Measurements from ENCODE around the gene DCBLD1. TPM values are rescaled to one million over a fixed set of nuclear protein-coding genes. Genes with fewer than 3 reads are reported as not detected.
A peak's percentile ranks its signal among the peaks of the same experiment; 100 is the strongest.

The DCBLD1 gene
- total and polyA plus RNA-seq, 9 of the 15 experiments (the other 6 are each of a cell fraction or from before 2014, with no cell fraction given) = 0.80 to 8.5 (median 6.8) TPM

GRCh38 chr6:117483004-117483644, 650 bp downstream of the DCBLD1 start:
- POLR2A ChIA-PET = interaction anchor here (0.6 to 1.8 kb wide), 15 partner anchors 8 to 1226 kb away, joined by 3 to 7 read pairs (median 3); partner anchors contain the start of gene GOPC
- intact Hi-C loops (cut with micrococcal nuclease) (loop anchor here (5.0 kb wide), 2 partner anchors 34 to 54 kb away; no protein-coding TSS in a partner anchor), in situ Hi-C loops (cut with MboI) (loop anchor here (5.0 to 10.0 kb wide), 2 partner anchors 69 to 122 kb away; partner anchors contain the start of gene GOPC)
- H3K4me2 ChIP-seq (ENCODE audit: insufficient read depth, low read length) = peak overlapping the region; percentile 80
- H3K79me2 ChIP-seq (ENCODE audit: control insufficient read depth, insufficient read depth, low read length) = peaks cover 17% of the 10 kb centered on the region; the same call in 2 of the 3 replicates
- H3K4me1 ChIP-seq (replicated peaks in 1 of 2; ENCODE audit: control insufficient read depth in 2 of 2, insufficient read depth in 2 of 2, low read length in 2 of 2) = peaks cover 8 to 21% of the 10 kb centered on the region in 2 experiments; a peak in 4 of 5 replicates
- H3K9me1 ChIP-seq (ENCODE audit: control insufficient read depth, insufficient read depth, low read length) = no peaks in the 10 kb centered on the region
- H2AFZ ChIP-seq (ENCODE audit: low read depth, low read length) = peak overlapping the region; percentile 86
- 1% methylated on average over 36 of the region's 46 CpGs for WGBS (ENCODE audit: insufficient coverage, low coverage, missing lambda C conversion rate)
- H3K36me3 ChIP-seq (ENCODE audit: control insufficient read depth, insufficient read depth, low read length) = no peaks in the 10 kb centered on the region
- CTCF ChIA-PET (ENCODE audit: low intra/inter-chr PET ratio) = no interaction called here
- DNase-seq (ENCODE audit: extremely low read depth in 1 of 4, low spot score in 3 of 4) (peak; percentile 47 to 63 (median 50)), ATAC-seq (peak; percentile 56), FAIRE-seq (no peak)
- peaks cover 0 to 7% of the 10 kb centered on the region in 2 experiments; a peak in 2 of 5 replicates for H3K27me3 ChIP-seq (ENCODE audit: control insufficient read depth in 2 of 2, insufficient read depth in 2 of 2, low read length in 2 of 2)
- peak overlapping the region; percentile 80 for H3K27ac ChIP-seq (ENCODE audit: extremely low read depth, low read depth, low read length)
- BruUV-seq (replicated peaks) = TSS peak; percentile 40
- peak overlapping the region; percentile 84 to 97 for H3K9ac ChIP-seq (ENCODE audit: insufficient read depth in 1 of 2, low read depth in 2 of 2, low read length in 2 of 2)
- peak overlapping the region; percentile 76 for H3K4me3 ChIP-seq
- H3K9me3 ChIP-seq (replicated peaks; ENCODE audit: control insufficient read depth, insufficient read depth, low read depth, low read length) = no peaks in the 10 kb centered on the region
- no peaks in the 10 kb centered on the region for H4K20me1 ChIP-seq (replicated peaks; ENCODE audit: control insufficient read depth, insufficient read depth, low read length)
- TF ChIP-seq MGA (IDR thresholded peaks at IDR 0.05) (peak; percentile 92), JUN (IDR thresholded peaks at IDR 0.05; ENCODE audit: borderline replicate concordance, low read depth, low read length) (no peak), JUN (CRISPR knock-in tag; IDR thresholded peaks at IDR 0.05; ENCODE audit: borderline replicate concordance) (no peak), SAP30 (IDR thresholded peaks at IDR 0.05; ENCODE audit: borderline replicate concordance, insufficient read depth, low read depth, low read length, poor library complexity, severe bottlenecking) (peak; percentile 62), E2F4 (CRISPR knock-in tag; IDR thresholded peaks at IDR 0.05; ENCODE audit: low read depth) (peak; percentile 82; the same call in 1 of the 2 replicates), ATF4 (CRISPR knock-in tag; IDR thresholded peaks at IDR 0.05) (no peak)
